Measurements from ENCODE around the gene MCFD2. TPM values are rescaled to one million over a fixed set of nuclear protein-coding genes. Genes with fewer than 3 reads are reported as not detected.
A peak's percentile ranks its signal among the peaks of the same experiment; 100 is the strongest.

MCFD2 gene
- total and polyA plus RNA-seq, 3 experiments from 2014 or later, result 22.7 to 40.0 (median 37.2) TPM

- Histone ChIP-seq H3K4me1 (ENCODE audit: insufficient read depth, low read length) (peaks cover 23% of the 10 kb centered on the region), H3K27me3 (ENCODE audit: insufficient read depth, low read length, poor library complexity, severe bottlenecking) (no peaks in the 10 kb centered on the region), H3K9me3 (ENCODE audit: low read length) (no peaks in the 10 kb centered on the region), H3K36me3 (ENCODE audit: insufficient read depth, low read length) (no peaks in the 10 kb centered on the region), H3K4me3 (ENCODE audit: low read length) (no peak overlapping the region), H3K27ac (ENCODE audit: low read depth, low read length) (no peak overlapping the region)
- Mint-ChIP-seq H3K4me3 (peak overlapping the region in 1 of 7 donors; percentile 33), H3K9me3 (peaks cover 5 to 9% (median 8%) of the 10 kb centered on the region in 5 donors), H3K27ac (peak overlapping the region in 5 of 8 donors; percentile 3 to 81 (median 43)), H3K4me1 (peaks cover 26 to 40% (median 39%) of the 10 kb centered on the region in 3 donors), H3K36me3 (peaks cover 5 to 11% (median 8%) of the 10 kb centered on the region in 3 donors), H3K27me3 (no peaks in the 10 kb centered on the region)
- no peak for DNase-seq
- ChIA-PET POLR2A (no interaction called here), CTCF (interaction anchor here (1.3 kb wide), 1 partner anchor 17 kb away, joined by 4 read pairs; no protein-coding TSS in a partner anchor)
Measured at GRCh38 chr2:46921676-46922448, 6.3 kb upstream of the MCFD2 start.

GRCh38 chr2:46917628-46918027, 2.0 kb upstream of the MCFD2 start:
- Mint-ChIP-seq H3K36me3 (peaks cover 0 to 13% (median 6%) of the 10 kb centered on the region in 3 donors), H3K4me3 (peak overlapping the region; percentile 27 to 97 (median 91)), H3K4me1 (peaks cover 52 to 66% (median 66%) of the 10 kb centered on the region in 3 donors), H3K9me3 (no peaks in the 10 kb centered on the region), H3K27ac (peak overlapping the region in 7 of 8 donors; percentile 14 to 98 (median 40)), H3K27me3 (peaks cover 0 to 5% of the 10 kb centered on the region in 2 donors)
- ChIA-PET CTCF (interaction anchor here (1.6 to 3.0 kb wide), 3 partner anchors 12 to 65 kb away, joined by 3 to 20 read pairs (median 4); no protein-coding TSS in a partner anchor), POLR2A (no interaction called here)
- Histone ChIP-seq H3K27ac (ENCODE audit: low read depth, low read length) (no peak overlapping the region), H3K9me3 (ENCODE audit: low read length) (no peaks in the 10 kb centered on the region), H3K27me3 (ENCODE audit: insufficient read depth, low read length, poor library complexity, severe bottlenecking) (no peaks in the 10 kb centered on the region), H3K36me3 (ENCODE audit: insufficient read depth, low read length) (no peaks in the 10 kb centered on the region), H3K4me1 (ENCODE audit: insufficient read depth, low read length) (peaks cover 45% of the 10 kb centered on the region), H3K4me3 (ENCODE audit: low read length) (no peak overlapping the region)
- peak in 2 of 5 donors; percentile 33 to 50 for DNase-seq

- peaks cover 0 to 17% (median 6%) of the 10 kb centered on the region in 3 donors for H3K36me3 Mint-ChIP-seq
- H3K4me3 Mint-ChIP-seq, result peak overlapping the region; percentile 83 to 98 (median 93)
- peaks cover 44 to 60% (median 55%) of the 10 kb centered on the region in 3 donors for H3K4me1 Mint-ChIP-seq
- CTCF ChIA-PET, result no interaction called here
- Histone ChIP-seq H3K9me3 (ENCODE audit: low read length) (no peaks in the 10 kb centered on the region), H3K4me1 (ENCODE audit: insufficient read depth, low read length) (peaks cover 42% of the 10 kb centered on the region), H3K4me3 (ENCODE audit: low read length) (peak overlapping the region; percentile 90), H3K36me3 (ENCODE audit: insufficient read depth, low read length) (no peaks in the 10 kb centered on the region), H3K27ac (ENCODE audit: low read depth, low read length) (peak overlapping the region; percentile 78), H3K27me3 (ENCODE audit: insufficient read depth, low read length, poor library complexity, severe bottlenecking) (no peaks in the 10 kb centered on the region)
- H3K27me3 Mint-ChIP-seq, result peaks cover 0 to 5% of the 10 kb centered on the region in 2 donors
- H3K9me3 Mint-ChIP-seq, result no peaks in the 10 kb centered on the region
- DNase-seq, result peak; percentile 67 to 90 (median 87)
- H3K27ac Mint-ChIP-seq, result peak overlapping the region; percentile 75 to 98 (median 94)
- POLR2A ChIA-PET, result interaction anchor here (0.6 to 1.0 kb wide), 3 partner anchors 256 to 615 kb away, joined by 3 to 4 read pairs (median 3); no protein-coding TSS in a partner anchor
Measured at GRCh38 chr2:46915811-46916630, 415 bp upstream of the MCFD2 start.

- Mint-ChIP-seq H3K9me3 (no peaks in the 10 kb centered on the region), H3K27ac (peak overlapping the region; percentile 43 to 96 (median 93)), H3K4me3 (peak overlapping the region; percentile 83 to 98 (median 93)), H3K27me3 (peaks cover 0 to 5% of the 10 kb centered on the region in 2 donors), H3K36me3 (peaks cover 0 to 26% (median 7%) of the 10 kb centered on the region in 3 donors), H3K4me1 (peaks cover 47 to 66% (median 61%) of the 10 kb centered on the region in 3 donors)
- Histone ChIP-seq H3K4me3 (ENCODE audit: low read length) (peak overlapping the region; percentile 90), H3K9me3 (ENCODE audit: low read length) (no peaks in the 10 kb centered on the region), H3K36me3 (ENCODE audit: insufficient read depth, low read length) (peaks cover 2% of the 10 kb centered on the region), H3K27ac (ENCODE audit: low read depth, low read length) (peak overlapping the region; percentile 78), H3K4me1 (ENCODE audit: insufficient read depth, low read length) (peaks cover 42% of the 10 kb centered on the region), H3K27me3 (ENCODE audit: insufficient read depth, low read length, poor library complexity, severe bottlenecking) (no peaks in the 10 kb centered on the region)
- no peak for DNase-seq
- CTCF ChIA-PET, result no interaction called here
- POLR2A ChIA-PET, result no interaction called here
Measured at GRCh38 chr2:46914578-46915230, 902 bp downstream of the MCFD2 start.

GRCh38 chr2:46913471-46914381, 1.9 kb downstream of the MCFD2 start:
- DNase-seq, result no peak
- ChIA-PET CTCF (no interaction called here), POLR2A (no interaction called here)
- peaks cover 0 to 36% (median 9%) of the 10 kb centered on the region in 3 donors for H3K36me3 Mint-ChIP-seq
- H3K4me1 ChIP-seq (ENCODE audit: insufficient read depth, low read length), result peaks cover 41% of the 10 kb centered on the region
- H3K27me3 ChIP-seq (ENCODE audit: insufficient read depth, low read length, poor library complexity, severe bottlenecking), result no peaks in the 10 kb centered on the region
- H3K9me3 Mint-ChIP-seq, result no peaks in the 10 kb centered on the region
- H3K27ac ChIP-seq (ENCODE audit: low read depth, low read length), result peak overlapping the region; percentile 78
- peaks cover 0 to 5% of the 10 kb centered on the region in 2 donors for H3K27me3 Mint-ChIP-seq
- H3K4me3 Mint-ChIP-seq, result peak overlapping the region; percentile 24 to 97 (median 88)
- H3K27ac Mint-ChIP-seq, result peak overlapping the region in 6 of 8 donors; percentile 68 to 96 (median 90)
- peaks cover 50 to 69% (median 68%) of the 10 kb centered on the region in 3 donors for H3K4me1 Mint-ChIP-seq
- H3K9me3 ChIP-seq (ENCODE audit: low read length), result no peaks in the 10 kb centered on the region
- peak overlapping the region; percentile 3 for H3K4me3 ChIP-seq (ENCODE audit: low read length)
- H3K36me3 ChIP-seq (ENCODE audit: insufficient read depth, low read length), result peaks cover 8% of the 10 kb centered on the region

- peaks cover 29% of the 10 kb centered on the region for H3K36me3 ChIP-seq (ENCODE audit: insufficient read depth, low read length)
- ChIA-PET POLR2A (no interaction called here), CTCF (no interaction called here)
- Mint-ChIP-seq H3K27me3 (peaks cover 0 to 1% of the 10 kb centered on the region in 2 donors), H3K27ac (peak overlapping the region in 4 of 8 donors; percentile 7 to 80 (median 24)), H3K36me3 (peaks cover 4 to 64% (median 29%) of the 10 kb centered on the region in 3 donors), H3K4me3 (peak overlapping the region in 1 of 7 donors; percentile 6), H3K4me1 (peaks cover 29 to 44% (median 38%) of the 10 kb centered on the region in 3 donors), H3K9me3 (no peaks in the 10 kb centered on the region)
- H3K4me3 ChIP-seq (ENCODE audit: low read length), result no peak overlapping the region
- H3K9me3 ChIP-seq (ENCODE audit: low read length), result no peaks in the 10 kb centered on the region
- no peak for DNase-seq
- H3K27me3 ChIP-seq (ENCODE audit: insufficient read depth, low read length, poor library complexity, severe bottlenecking), result no peaks in the 10 kb centered on the region
- H3K4me1 ChIP-seq (ENCODE audit: insufficient read depth, low read length), result peaks cover 15% of the 10 kb centered on the region
- peak overlapping the region; percentile 11 for H3K27ac ChIP-seq (ENCODE audit: low read depth, low read length)
Measured at GRCh38 chr2:46909771-46910419, 5.7 kb downstream of the MCFD2 start.

Measured in CD8-positive, alpha-beta memory T cell (primary cell).